ENCODE results near the gene SUCO.

Gene SUCO

DNA sequence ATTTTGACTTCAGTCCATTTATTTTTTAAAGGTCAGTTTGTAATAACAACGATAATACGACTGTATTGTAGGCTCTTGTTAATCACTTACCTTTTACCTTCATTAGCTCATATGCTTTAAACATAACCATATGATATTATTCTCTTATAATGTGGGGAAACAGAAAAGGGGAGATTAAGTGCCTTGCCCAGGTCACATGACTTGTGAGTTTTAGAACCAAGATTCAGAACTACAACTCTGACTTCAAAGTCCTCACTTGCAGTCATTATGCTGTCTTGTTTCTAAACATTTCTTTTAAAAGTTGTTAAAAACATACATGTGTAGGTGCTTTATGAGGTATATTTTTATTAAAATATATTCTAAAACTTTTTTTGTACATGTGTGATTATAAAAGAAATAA lies 41.1 kb downstream of the SUCO start:
- TF ChIP-seq, protein P1, sequence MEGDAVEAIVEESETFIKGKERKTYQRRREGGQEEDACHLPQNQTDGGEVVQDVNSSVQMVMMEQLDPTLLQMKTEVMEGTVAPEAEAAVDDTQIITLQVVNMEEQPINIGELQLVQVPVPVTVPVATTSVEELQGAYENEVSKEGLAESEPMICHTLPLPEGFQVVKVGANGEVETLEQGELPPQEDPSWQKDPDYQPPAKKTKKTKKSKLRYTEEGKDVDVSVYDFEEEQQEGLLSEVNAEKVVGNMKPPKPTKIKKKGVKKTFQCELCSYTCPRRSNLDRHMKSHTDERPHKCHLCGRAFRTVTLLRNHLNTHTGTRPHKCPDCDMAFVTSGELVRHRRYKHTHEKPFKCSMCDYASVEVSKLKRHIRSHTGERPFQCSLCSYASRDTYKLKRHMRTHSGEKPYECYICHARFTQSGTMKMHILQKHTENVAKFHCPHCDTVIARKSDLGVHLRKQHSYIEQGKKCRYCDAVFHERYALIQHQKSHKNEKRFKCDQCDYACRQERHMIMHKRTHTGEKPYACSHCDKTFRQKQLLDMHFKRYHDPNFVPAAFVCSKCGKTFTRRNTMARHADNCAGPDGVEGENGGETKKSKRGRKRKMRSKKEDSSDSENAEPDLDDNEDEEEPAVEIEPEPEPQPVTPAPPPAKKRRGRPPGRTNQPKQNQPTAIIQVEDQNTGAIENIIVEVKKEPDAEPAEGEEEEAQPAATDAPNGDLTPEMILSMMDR (conservative IDR thresholded peaks at IDR 0.05; ENCODE audit: low read length), result no peak
- TF ChIP-seq EZH2phosphoT487 (IDR thresholded peaks at IDR 0.05; ENCODE audit: borderline replicate concordance), result no peak
- Histone ChIP-seq H2AFZ (ENCODE audit: low read length) (no peak overlapping the region), H4K20me1 (ENCODE audit: insufficient read depth, low read length, poor library complexity, severe bottlenecking) (no peaks in the 10 kb centered on the region), H3K4me2 (ENCODE audit: low read depth, low read length, poor library complexity, severe bottlenecking) (no peak overlapping the region), H3K9me2 (replicated peaks; ENCODE audit: low read depth, low read length) (no peaks in the 10 kb centered on the region), H3K9me3 (ENCODE audit: insufficient read depth, low read depth, low read length) (no peaks in the 10 kb centered on the region), H3K9ac (ENCODE audit: low read depth, low read length, poor library complexity, severe bottlenecking) (no peak overlapping the region), H3K4me3 (ENCODE audit: low read length, poor library complexity, severe bottlenecking) (no peak overlapping the region), H3K36me3 (ENCODE audit: insufficient read depth, low read length) (peaks cover 66% of the 10 kb centered on the region), H3K79me2 (ENCODE audit: insufficient read depth, low read length) (no peaks in the 10 kb centered on the region), H3K27me3 (ENCODE audit: insufficient read depth, low read length, poor library complexity, severe bottlenecking) (no peaks in the 10 kb centered on the region), H3F3A (ENCODE audit: low read depth) (0 out of 2 replicates have a peak, but pooled peaks cover 3% of the 10 kb centered on the region), H3K4me1 (ENCODE audit: insufficient read depth, low read length, poor library complexity, severe bottlenecking) (no peaks in the 10 kb centered on the region)

DNA sequence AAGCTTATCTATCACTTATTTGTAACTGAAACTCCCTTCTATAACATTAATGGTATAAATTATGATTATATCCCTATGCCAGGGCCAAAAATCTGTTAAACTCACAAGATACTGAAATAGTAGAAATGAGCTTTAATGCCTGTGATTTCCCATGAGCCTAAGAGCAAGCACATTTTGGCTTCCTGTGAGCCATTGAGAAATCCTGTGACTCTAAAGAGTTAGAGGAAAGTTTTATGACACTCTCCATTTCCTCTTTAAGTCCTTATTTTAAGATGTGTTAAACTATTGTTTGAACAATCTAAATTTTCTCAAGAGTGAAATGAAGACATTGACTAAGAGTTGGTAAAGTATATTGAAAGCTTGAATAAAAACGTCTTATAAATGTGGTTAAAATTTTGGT lies 45.6 kb downstream of the SUCO start:
- Histone ChIP-seq H3K36me3 (ENCODE audit: insufficient read depth, low read length) (peaks cover 62% of the 10 kb centered on the region), H2AFZ (ENCODE audit: low read length) (no peak overlapping the region), H3K9ac (ENCODE audit: low read depth, low read length, poor library complexity, severe bottlenecking) (no peak overlapping the region), H3K9me2 (replicated peaks; ENCODE audit: low read depth, low read length) (no peaks in the 10 kb centered on the region), H4K20me1 (ENCODE audit: insufficient read depth, low read length, poor library complexity, severe bottlenecking) (no peaks in the 10 kb centered on the region), H3K9me3 (ENCODE audit: insufficient read depth, low read depth, low read length) (no peaks in the 10 kb centered on the region), H3K27me3 (ENCODE audit: insufficient read depth, low read length, poor library complexity, severe bottlenecking) (no peaks in the 10 kb centered on the region), H3K4me3 (ENCODE audit: low read length, poor library complexity, severe bottlenecking) (no peak overlapping the region), H3K4me1 (ENCODE audit: insufficient read depth, low read length, poor library complexity, severe bottlenecking) (no peaks in the 10 kb centered on the region), H3F3A (ENCODE audit: low read depth) (peaks cover 4% of the 10 kb centered on the region; the same call in 1 of the 2 replicates), H3K79me2 (ENCODE audit: insufficient read depth, low read length) (no peaks in the 10 kb centered on the region), H3K4me2 (ENCODE audit: low read depth, low read length, poor library complexity, severe bottlenecking) (no peak overlapping the region)
- TF ChIP-seq, protein P1 (conservative IDR thresholded peaks at IDR 0.05; ENCODE audit: low read length), result no peak
- no peak for TF ChIP-seq EZH2phosphoT487 (IDR thresholded peaks at IDR 0.05; ENCODE audit: borderline replicate concordance)

DNA sequence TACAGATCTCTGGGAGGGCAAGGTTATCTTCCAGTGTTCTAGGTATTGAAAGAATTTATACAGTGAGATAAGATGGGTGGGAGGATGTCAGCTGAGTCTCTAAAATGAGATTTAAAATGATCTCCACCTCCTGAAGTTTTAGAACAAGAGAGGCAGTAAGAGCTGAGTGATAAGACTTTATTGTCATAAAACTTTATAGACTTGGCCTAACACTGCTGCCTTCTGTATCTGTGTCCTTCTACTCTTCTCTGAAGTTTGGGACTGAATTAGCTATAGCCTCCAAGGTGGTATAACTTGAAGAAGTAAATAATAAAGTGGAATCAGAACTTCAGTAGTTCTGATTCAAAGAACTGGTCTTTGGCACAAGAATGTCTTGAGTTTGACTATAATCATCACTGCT lies 48.3 kb downstream of the SUCO start:
- Histone ChIP-seq H3K9ac (ENCODE audit: low read depth, low read length, poor library complexity, severe bottlenecking) (no peak overlapping the region), H3K79me2 (ENCODE audit: insufficient read depth, low read length) (no peaks in the 10 kb centered on the region), H3F3A (ENCODE audit: low read depth) (peaks cover 4% of the 10 kb centered on the region; the same call in 1 of the 2 replicates), H2AFZ (ENCODE audit: low read length) (no peak overlapping the region), H3K27me3 (ENCODE audit: insufficient read depth, low read length, poor library complexity, severe bottlenecking) (no peaks in the 10 kb centered on the region), H3K36me3 (ENCODE audit: insufficient read depth, low read length) (peaks cover 57% of the 10 kb centered on the region), H3K9me3 (ENCODE audit: insufficient read depth, low read depth, low read length) (no peaks in the 10 kb centered on the region), H3K9me2 (replicated peaks; ENCODE audit: low read depth, low read length) (no peaks in the 10 kb centered on the region), H3K4me3 (ENCODE audit: low read length, poor library complexity, severe bottlenecking) (no peak overlapping the region), H3K4me1 (ENCODE audit: insufficient read depth, low read length, poor library complexity, severe bottlenecking) (no peaks in the 10 kb centered on the region), H3K4me2 (ENCODE audit: low read depth, low read length, poor library complexity, severe bottlenecking) (no peak overlapping the region), H4K20me1 (ENCODE audit: insufficient read depth, low read length, poor library complexity, severe bottlenecking) (no peaks in the 10 kb centered on the region)
- TF ChIP-seq, protein P1 (conservative IDR thresholded peaks at IDR 0.05; ENCODE audit: low read length), result no peak
- no peak for TF ChIP-seq EZH2phosphoT487 (IDR thresholded peaks at IDR 0.05; ENCODE audit: borderline replicate concordance)
